ENCODE results near the gene ANKRD12. TPM values are rescaled to one million over a fixed set of nuclear protein-coding genes. Genes with fewer than 3 reads are reported as not detected.

Gene ANKRD12
- 66.1 and 85.1 TPM in 2 replicates for total RNA-seq (2013; cell fraction: nucleolus; rRNA removed)
- total RNA-seq (2014; rRNA removed) (18.6 and 22.1 TPM in 2 replicates), total RNA-seq (2014; rRNA removed; fragmentation: Illumina TruSeq; extraction: Trizol) (30.4 and 33.2 TPM in 2 replicates), total RNA-seq (2021) (30.6 and 34.4 TPM in 2 replicates), polyA plus RNA-seq (2011; rRNA removed) (11.5 and 18.3 TPM in 2 replicates), polyA plus RNA-seq (2014; fragmentation: Illumina TruSeq; extraction: Trizol) (20.2 and 23.9 TPM in 2 replicates), polyA plus RNA-seq (2014; fragmentation: Nextera tagmentation; extraction: Ambion mirVana) (10 to 100 TPM; 20.0 to 20.3 TPM), polyA plus RNA-seq (2014; rRNA removed) (5.9 and 7.3 TPM in 2 replicates), polyA plus RNA-seq (2016; fragmentation: Nextera tagmentation; extraction: Ambion mirVana) (10 to 100 TPM; 40.9 to 45.7 TPM), polyA minus RNA-seq (2011; rRNA and poly(A)+ RNA removed) (36.3 and 78.0 TPM in 2 replicates), Bru-seq, nascent RNA (percentile 92 among the genes with signal in this experiment), BruChase-seq, experiment 1, labeled RNA remaining after a 6-hour chase (percentile 87 among the genes with signal in this experiment), BruChase-seq, experiment 2, labeled RNA remaining after a 2-hour chase (percentile 93 among the genes with signal in this experiment)
- 9.0 TPM for polyA plus RNA-seq (2011; ENCODE audit: low read depth)
- 2.4 and 3.1 TPM in 2 replicates for polyA plus RNA-seq (2011; cell fraction: cytosol; rRNA removed)
- 16.5 and 21.3 TPM in 2 replicates for polyA plus RNA-seq (2011; cell fraction: nucleus; rRNA removed)
- polyA plus RNA-seq (2012): 20.4 and 26.0 TPM in 2 replicates
- 27.7 and 29.5 TPM in 2 replicates for polyA minus RNA-seq (2011; cell fraction: cytosol; rRNA and poly(A)+ RNA removed)
- polyA minus RNA-seq (2011; cell fraction: nucleus; rRNA and poly(A)+ RNA removed): 27.1 and 40.9 TPM in 2 replicates
- long read RNA-seq, experiment 1, partial matches to known transcripts: 4 of 15 reads
- long read RNA-seq, experiment 1, other reads (novel, unspliced or antisense): 11 of 15 reads
- long read RNA-seq, experiment 2, partial matches to known transcripts: 45 of 141 reads
- long read RNA-seq, experiment 2, other reads (novel, unspliced or antisense): 95 of 141 reads

GRCh38 chr18:9136315-9137155 lies at the start of gene ANKRD12:
Gene ANKRD12, plus strand, starts transcription at chr18:9136781. Its CDS starts 45,652 bp downstream, at chr18:9182433.
- BruUV-seq (replicated peaks): no TSS peak
- peaks cover 48% of the 10 kb centered on the region for H3K79me2 ChIP-seq (ENCODE audit: control insufficient read depth, insufficient read depth, low read length)
- no peak for TF ChIP-seq E2F4 (IDR thresholded peaks at IDR 0.05; ENCODE audit: low read depth, low read length)
- TF ChIP-seq STAT3 (IDR thresholded peaks at IDR 0.05; ENCODE audit: low read depth, low read length): no peak
- TF ChIP-seq CREB1 (IDR thresholded peaks at IDR 0.05; ENCODE audit: low read depth): peak; percentile 72; the same call in 1 of the 2 replicates
- TF ChIP-seq BHLHE40 (IDR thresholded peaks at IDR 0.05; ENCODE audit: borderline replicate concordance in 1 of 2, low read depth in 2 of 2, low read length in 1 of 2): peak; percentile 99 to 100
- no peak for TF ChIP-seq ZNF217 (IDR thresholded peaks at IDR 0.05)
- no peak for TF ChIP-seq MEF2A (IDR thresholded peaks at IDR 0.05; ENCODE audit: insufficient read depth, low read depth, low read length)
- TF ChIP-seq NRF1 (conservative IDR thresholded peaks at IDR 0.05; ENCODE audit: low read depth, low read length): no peak
- TF ChIP-seq YY1 (IDR thresholded peaks at IDR 0.05; ENCODE audit: low read depth, low read length): peak; percentile 80
- no peak for TF ChIP-seq SRF (IDR thresholded peaks at IDR 0.05; ENCODE audit: low read depth in 2 of 2, low read length in 2 of 2)
- TF ChIP-seq BMI1 (IDR thresholded peaks at IDR 0.05; ENCODE audit: borderline replicate concordance): no peak
- TF ChIP-seq CEBPZ (IDR thresholded peaks at IDR 0.05; ENCODE audit: low read depth, low read length): no peak
- no peak for TF ChIP-seq HDAC2 (IDR thresholded peaks at IDR 0.05)

More at GRCh38 chr18:9136315-9137155, at the start of gene ANKRD12:
- no peaks in the 10 kb centered on the region for H4K20me1 ChIP-seq (ENCODE audit: control insufficient read depth, insufficient read depth)
- peaks cover 2 to 15% of the 10 kb centered on the region in 2 experiments; a peak in 3 of 4 replicates for H3K36me3 ChIP-seq (ENCODE audit: control insufficient read depth in 2 of 2, insufficient read depth in 2 of 2, low read length in 1 of 2)
- no peaks in the 10 kb centered on the region for H3K27me3 ChIP-seq (replicated peaks in 1 of 2; ENCODE audit: control insufficient read depth in 2 of 2, insufficient read depth in 2 of 2, low read length in 1 of 2)
- FAIRE-seq: no peak
- peak within 1 kb of the TSS; percentile 89 for H2AFZ ChIP-seq (ENCODE audit: control insufficient read depth, low read depth, low read length)
- ChIA-PET SMC1A (ENCODE audit: uncharacterized antibody, unreplicated experiment) (interaction anchor here (0.6 to 11.5 kb wide), 8 partner anchors 11 to 71 kb away, joined by 3 to 137 read pairs (median 6); no protein-coding TSS in a partner anchor), POLR2A (interaction anchor here (0.6 to 8.0 kb wide), 10 partner anchors 11 to 70 kb away, joined by 3 to 85 read pairs (median 9); partner anchors contain the start of gene NDUFV2), RAD21 (ENCODE audit: unreplicated experiment) (interaction anchor here (0.8 to 6.3 kb wide), 10 partner anchors 11 to 70 kb away, joined by 3 to 73 read pairs (median 4); partner anchors contain the start of gene NDUFV2), CTCF (interaction anchor here (0.8 to 9.9 kb wide), 6 partner anchors 11 to 64 kb away, joined by 3 to 95 read pairs (median 8); partner anchors contain the start of gene NDUFV2)
- H3K4me2 ChIP-seq (ENCODE audit: control insufficient read depth, insufficient read depth): peak within 1 kb of the TSS; percentile 97
- peak within 1 kb of the TSS; percentile 92 for H3K4me3 ChIP-seq
- peak within 1 kb of the TSS; percentile 80 for H3K27ac ChIP-seq (ENCODE audit: control insufficient read depth, insufficient read depth)
- no peaks in the 10 kb centered on the region for H3K9me3 ChIP-seq (replicated peaks; ENCODE audit: control insufficient read depth, insufficient read depth, low read length)
- no peaks in the 10 kb centered on the region; the same call in 1 of the 2 replicates for H3K4me1 ChIP-seq (ENCODE audit: control insufficient read depth, insufficient read depth, low read length)
- WGBS (ENCODE audit: insufficient coverage, insufficient replicate concordance, low lambda C conversion rate, missing lambda C conversion rate): under 1% methylated on average over 62 of the region's 95 CpGs
- H3K9ac ChIP-seq (ENCODE audit: control insufficient read depth, insufficient read depth, low read length): peak within 1 kb of the TSS; percentile 87
- peak; percentile 89 for DNase-seq (ENCODE audit: low read depth, low spot score)
- peak; percentile 86 for ATAC-seq
- in situ Hi-C loops (cut with MboI) (loop anchor here (5.0 kb wide), 1 partner anchor 64 kb away; no protein-coding TSS in a partner anchor), intact Hi-C loops (cut with micrococcal nuclease; ENCODE audit: unreplicated experiment) (loop anchor here (1.0 to 5.0 kb wide), 3 partner anchors 19 to 341 kb away; partner anchors contain the start of genes NDUFV2 and RALBP1)

All from GM12878 (cell line).